AG04450 (cell line): ENCODE results near the gene BBS2. TPM values are rescaled to one million over a fixed set of nuclear protein-coding genes. Genes with fewer than 3 reads are reported as not detected.

ENCODE experiments used
- CTCF ChIA-PET: fragments of 300-600, 350-600 bp; formaldehyde crosslinking; extraction: SDS; loops from one replicate; lab custom pipeline; 2022; ENCODE audit warnings: antibody characterized with exemption, inconsistent platforms; lab: Charles Lee
- POLR2A ChIA-PET: fragments of 350-600 bp; formaldehyde crosslinking; extraction: SDS; loops from one replicate; lab custom pipeline; 2021; ENCODE audit warnings: antibody characterized with exemption, inconsistent platforms; lab: Yijun Ruan, JAX
- DNase-seq: peaks from one replicate; pipeline ENCODE4 v3.0.0-alpha.2; 2011; ENCODE audit warnings: low read depth, low spot score
- H3K27ac ChIP-seq: one replicate; pipeline ENCODE4 v1.5.1; 2012; ENCODE audit warnings: low read depth, low read length, control low read depth
- H3K27me3 ChIP-seq: one replicate; pipeline ENCODE4 v1.6.0; 2012; ENCODE audit warnings: low read length; ENCODE audit not compliant: control insufficient read depth, insufficient read depth
- H3K4me3 ChIP-seq: 2 replicates; pipeline ENCODE4 v1.5.1; 2011; ENCODE audit warnings: mild to moderate bottlenecking, low read depth, low read length, control low read depth
- H3K9me3 ChIP-seq: 2 replicates; pipeline ENCODE4 v1.5.1; 2012; ENCODE audit warnings: low read length; ENCODE audit not compliant: control insufficient read depth, insufficient read depth
- CTCF ChIP-seq: IDR thresholded peaks from 2 replicates; pipeline ENCODE4 v1.5.1; 2011; ENCODE audit warnings: low read depth, low read length, control low read depth, inconsistent platforms
- polyA plus RNA-seq: library from polyadenylated mRNA; depleted of rRNA; stranded (reverse); fragments of >200 nt; gene quantifications from 2 replicates; pipeline ENCODE4 v1.2.3, GENCODE V29; 2011

Gene BBS2
- polyA plus RNA-seq, 1 experiment: 53.6 TPM

- ChIA-PET POLR2A (no interaction called here), CTCF (no interaction called here)
- no peak for DNase-seq
- no peak overlapping the region for H3K27ac ChIP-seq
- TF ChIP-seq CTCF: no peak
- no peaks in the 10 kb centered on the region for H3K9me3 ChIP-seq
- H3K27me3 ChIP-seq: peaks cover 14% of the 10 kb centered on the region
- no peak overlapping the region for H3K4me3 ChIP-seq
These were observed 30.0 kb upstream of the BBS2 start for GRCh38 chr16:56549744-56550385.

GRCh38 chr16:56549161-56549560 is 29.3 kb upstream of the BBS2 start:
- DNase-seq: no peak
- Histone ChIP-seq H3K27ac (no peak overlapping the region), H3K9me3 (no peaks in the 10 kb centered on the region), H3K4me3 (no peak overlapping the region), H3K27me3 (peaks cover 11% of the 10 kb centered on the region)
- ChIA-PET POLR2A (no interaction called here), CTCF (no interaction called here)
- TF ChIP-seq CTCF: no peak

- DNase-seq: no peak
- Histone ChIP-seq H3K27me3 (peaks cover 4% of the 10 kb centered on the region), H3K9me3 (no peaks in the 10 kb centered on the region), H3K4me3 (no peak overlapping the region), H3K27ac (no peak overlapping the region)
- no peak for TF ChIP-seq CTCF
- POLR2A ChIA-PET: interaction anchor here (0.6 to 1.4 kb wide), 2 partner anchors 14 to 77 kb away, joined by 3 to 7 read pairs; partner anchors contain the start of gene MT1E
- CTCF ChIA-PET: interaction anchor here (1.1 kb wide), 1 partner anchor 52 kb away, joined by 4 read pairs; no protein-coding TSS in a partner anchor
These were observed 28.2 kb upstream of the BBS2 start for GRCh38 chr16:56547949-56548567.

- H3K27me3 ChIP-seq: peaks cover 4% of the 10 kb centered on the region
- DNase-seq: peak; percentile 55
- CTCF ChIA-PET: interaction anchor here (0.7 to 1.3 kb wide), 3 partner anchors 33 to 154 kb away, joined by 3 to 4 read pairs (median 3); no protein-coding TSS in a partner anchor
- no peaks in the 10 kb centered on the region for H3K9me3 ChIP-seq
- POLR2A ChIA-PET: interaction anchor here (0.6 to 1.4 kb wide), 3 partner anchors 60 to 159 kb away, joined by 3 read pairs; partner anchors contain the start of gene MT1E
- H3K27ac ChIP-seq: peak overlapping the region; percentile 73
- no peak for TF ChIP-seq CTCF
- H3K4me3 ChIP-seq: no peak overlapping the region
These were observed 27.5 kb upstream of the BBS2 start for GRCh38 chr16:56547120-56547948.
